Right hindlimb (tissue), 1 donor: ENCODE data around the gene MFSD6L.
A peak's percentile ranks its signal among the peaks of the same experiment; 100 is the strongest.

Experiments used
- DNase-seq: peaks from one replicate; pipeline ENCODE4 v3.0.0-alpha.2; 2018

Gene MFSD6L

GRCh38 chr17:8791248-8791909 is 7.8 kb downstream of the MFSD6L start:
- no peak for DNase-seq

- no peak for DNase-seq
These were observed 9.4 kb downstream of the MFSD6L start for GRCh38 chr17:8789743-8790142.

GRCh38 chr17:8788998-8789397 is 10.2 kb downstream of the MFSD6L start:
- no peak for DNase-seq

- DNase-seq = peak; percentile 83
These were observed 13.4 kb downstream of the MFSD6L start for GRCh38 chr17:8785547-8786413.

GRCh38 chr17:8782176-8782575 is 17.0 kb downstream of the MFSD6L start:
- DNase-seq = no peak

- no peak for DNase-seq
These were observed 17.4 kb downstream of the MFSD6L start for GRCh38 chr17:8781776-8782175.

GRCh38 chr17:8776881-8777280 is 22.3 kb downstream of the MFSD6L start:
- no peak for DNase-seq

GRCh38 chr17:8776248-8776647 is 22.9 kb downstream of the MFSD6L start:
- DNase-seq = no peak

GRCh38 chr17:8766731-8767130 is 32.4 kb downstream of the MFSD6L start:
- DNase-seq = no peak

GRCh38 chr17:8762012-8762411 is 37.2 kb downstream of the MFSD6L start:
- no peak for DNase-seq

GRCh38 chr17:8758137-8758596 is 41.0 kb downstream of the MFSD6L start, which contains the start of gene SPDYE4:
TSS of gene SPDYE4 (minus strand) at chr17:8758546. CDS start at chr17:8758382, 164 bp downstream.
- no peak for DNase-seq

GRCh38 chr17:8757189-8757588 is 42.0 kb downstream of the MFSD6L start:
- no peak for DNase-seq

- no peak for DNase-seq
These were observed 43.4 kb downstream of the MFSD6L start for GRCh38 chr17:8755590-8756255.

- no peak for DNase-seq
These were observed 44.3 kb downstream of the MFSD6L start for GRCh38 chr17:8754890-8755289.

- DNase-seq = no peak
These were observed 45.2 kb downstream of the MFSD6L start for GRCh38 chr17:8753976-8754440.

- no peak for DNase-seq
These were observed 45.8 kb downstream of the MFSD6L start for GRCh38 chr17:8753136-8753975.

- DNase-seq = no peak
These were observed 49.5 kb downstream of the MFSD6L start for GRCh38 chr17:8749616-8750015.

- DNase-seq = no peak
These were observed 51.4 kb downstream of the MFSD6L start for GRCh38 chr17:8747742-8748141.
